ENCODE measurements around the gene RASSF7.

The RASSF7 gene

DNA sequence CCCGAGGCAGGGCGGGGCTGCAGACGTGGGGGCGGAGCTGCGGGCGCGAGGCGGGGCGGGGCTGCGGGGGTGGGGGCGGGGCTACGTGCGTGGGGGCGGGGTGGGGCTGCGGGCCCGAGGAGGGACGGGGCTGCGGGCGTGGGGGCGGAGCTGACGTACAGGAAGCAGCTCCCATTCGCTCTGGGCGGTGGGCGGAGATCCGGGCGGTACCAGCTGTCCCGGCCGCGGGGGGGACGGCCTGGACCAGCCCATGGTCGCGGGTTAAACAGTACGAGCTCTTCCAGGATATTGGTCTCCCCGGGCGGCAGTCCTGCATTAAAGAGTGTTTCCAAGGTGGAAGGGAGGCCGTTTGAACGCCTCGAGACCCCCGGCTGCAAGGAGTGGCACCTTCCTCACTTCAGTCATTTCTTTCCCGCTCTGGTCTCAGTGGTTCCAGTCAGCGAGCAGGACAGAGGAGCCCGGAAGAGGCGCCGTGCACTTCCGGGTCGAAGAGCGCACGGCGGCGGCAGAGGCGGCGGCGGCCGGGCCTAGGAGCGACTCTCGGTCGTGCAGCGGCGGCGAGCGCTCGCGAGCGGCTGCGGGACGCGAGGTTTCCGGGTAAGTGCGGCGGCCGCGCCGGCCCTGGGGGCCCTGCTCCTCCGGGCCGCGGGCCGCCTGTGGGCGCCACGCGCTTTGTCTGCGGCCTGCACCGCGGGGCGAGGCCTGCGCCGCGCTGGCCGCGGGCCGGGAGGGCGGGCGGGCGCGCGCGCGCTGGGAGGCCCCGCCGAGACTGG lies 15.4 kb downstream of the RASSF7 start, which contains the start of gene PHRF1:
PHRF1 (plus strand) TSS at position 475 of the 773 bp plus-strand sequence. CDS start 5,043 bp downstream, outside the sequence.
- Histone ChIP-seq H3K4me3 (ENCODE audit: low read depth, low read length) (peak within 1 kb of the TSS; percentile 86), H3K27me3 (no peaks in the 10 kb centered on the region; the same call in 1 of the 2 replicates), H3K36me3 (no peaks in the 10 kb centered on the region), H3K4me1 (no peaks in the 10 kb centered on the region), H3K9me3 (no peaks in the 10 kb centered on the region)
- TF ChIP-seq CTCF (IDR thresholded peaks at IDR 0.05; ENCODE audit: low read depth, low read length): no peak
- peak; percentile 91 for DNase-seq

DNA sequence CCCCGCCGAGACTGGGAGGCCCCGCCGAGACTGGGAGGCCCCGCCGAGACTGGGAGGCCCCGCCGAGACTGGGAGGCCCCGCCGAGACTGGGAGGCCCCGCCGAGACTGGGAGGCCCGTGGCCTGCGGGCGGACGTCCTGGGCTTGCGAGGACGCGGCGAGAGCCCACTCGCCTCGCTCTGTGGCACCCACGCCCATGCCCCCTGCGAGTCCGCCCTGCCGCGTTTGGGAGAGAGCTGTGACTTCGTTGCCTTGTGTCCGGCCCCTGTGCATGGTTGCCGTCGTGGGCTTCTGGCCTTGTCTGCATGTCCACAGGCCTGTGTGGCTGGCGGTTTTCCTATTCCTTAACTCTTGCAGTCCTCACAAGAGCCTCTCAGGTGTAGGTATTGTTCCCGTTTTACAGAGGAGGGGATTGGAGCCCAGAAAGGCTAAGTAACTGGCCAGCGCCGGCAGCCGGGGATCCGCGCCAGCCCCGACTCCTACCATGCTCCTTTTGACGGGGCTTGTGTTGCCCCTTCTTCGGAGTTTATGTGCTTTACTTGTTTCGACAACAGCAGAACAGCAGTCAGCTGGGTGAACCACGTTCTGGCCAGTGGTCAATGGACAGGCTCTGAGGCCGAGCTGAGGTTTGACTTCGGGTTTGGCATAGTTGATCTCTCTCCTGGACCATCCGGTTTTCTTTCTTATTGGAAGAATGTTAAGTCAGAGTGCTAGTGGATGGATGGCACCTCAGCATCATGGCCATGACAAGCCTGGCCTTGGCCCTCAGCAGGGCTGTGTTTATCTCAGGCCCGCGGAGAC lies 16.2 kb downstream of the RASSF7 start:
- Histone ChIP-seq H3K4me1 (no peaks in the 10 kb centered on the region), H3K9me3 (no peaks in the 10 kb centered on the region), H3K4me3 (ENCODE audit: low read depth, low read length) (peak overlapping the region; percentile 86), H3K27me3 (no peaks in the 10 kb centered on the region; the same call in 1 of the 2 replicates), H3K36me3 (no peaks in the 10 kb centered on the region)
- DNase-seq: no peak
- TF ChIP-seq CTCF (IDR thresholded peaks at IDR 0.05; ENCODE audit: low read depth, low read length): no peak

DNA sequence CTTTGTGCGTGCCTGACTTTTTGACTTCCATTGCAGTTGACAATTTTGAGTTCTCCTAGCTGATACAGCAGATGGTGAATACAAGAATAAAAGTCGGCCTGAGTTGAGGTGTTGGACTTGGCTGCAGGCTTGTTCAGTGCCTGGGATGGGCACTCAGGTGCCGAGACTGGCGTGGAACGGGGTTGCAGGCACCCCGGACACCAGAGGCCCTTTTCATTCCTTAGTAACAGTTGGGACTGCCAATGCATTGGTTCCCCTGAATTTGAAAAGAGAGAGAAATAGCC lies 16.8 kb downstream of the RASSF7 start:
- Histone ChIP-seq H3K36me3 (no peaks in the 10 kb centered on the region), H3K4me1 (no peaks in the 10 kb centered on the region), H3K4me3 (ENCODE audit: low read depth, low read length) (peak overlapping the region; percentile 86), H3K9me3 (no peaks in the 10 kb centered on the region), H3K27me3 (no peaks in the 10 kb centered on the region; the same call in 1 of the 2 replicates)
- TF ChIP-seq CTCF (IDR thresholded peaks at IDR 0.05; ENCODE audit: low read depth, low read length): no peak
- no peak for DNase-seq

GRCh38 chr11:578276-579035 lies 17.7 kb downstream of the RASSF7 start:
- Histone ChIP-seq H3K4me1 (no peaks in the 10 kb centered on the region), H3K36me3 (0 out of 2 replicates have a peak, but pooled peaks cover 1% of the 10 kb centered on the region), H3K27me3 (no peaks in the 10 kb centered on the region; the same call in 1 of the 2 replicates), H3K9me3 (no peaks in the 10 kb centered on the region), H3K4me3 (ENCODE audit: low read depth, low read length) (peak overlapping the region; percentile 86; the same call in 1 of the 2 replicates)
- no peak for TF ChIP-seq CTCF (IDR thresholded peaks at IDR 0.05; ENCODE audit: low read depth, low read length)
- no peak for DNase-seq

- no peaks in the 10 kb centered on the region; the same call in 1 of the 2 replicates for H3K27me3 ChIP-seq
- 0 out of 2 replicates have a peak, but pooled peaks cover 6% of the 10 kb centered on the region for H3K36me3 ChIP-seq
- TF ChIP-seq CTCF (IDR thresholded peaks at IDR 0.05; ENCODE audit: low read depth, low read length): no peak
- no peaks in the 10 kb centered on the region for H3K9me3 ChIP-seq
- no peak overlapping the region for H3K4me3 ChIP-seq (ENCODE audit: low read depth, low read length)
- H3K4me1 ChIP-seq: no peaks in the 10 kb centered on the region
- no peak for DNase-seq
Observed at GRCh38 chr11:579830-580601, 19.2 kb downstream of the RASSF7 start.
